ENCODE data around the gene C11orf87.
A peak's percentile ranks its signal among the peaks of the same experiment; 100 is the strongest.

Gene C11orf87

GRCh38 chr11:109416601-109417000 is 5.4 kb upstream of the C11orf87 start:
- H3K27ac ChIP-seq (ENCODE audit: low read length): no peak overlapping the region
- no peak overlapping the region for H3K9ac ChIP-seq (ENCODE audit: low read length)
- peaks cover 11% of the 10 kb centered on the region for H3K27me3 ChIP-seq (ENCODE audit: control insufficient read depth, insufficient read depth, low read length)
- no peaks in the 10 kb centered on the region for H3K9me3 ChIP-seq (ENCODE audit: control insufficient read depth, low read depth, low read length)
- no peaks in the 10 kb centered on the region for H3K4me1 ChIP-seq (ENCODE audit: control insufficient read depth, low read depth, low read length)
- no peak overlapping the region for H3K4me3 ChIP-seq (ENCODE audit: low read length)
- no peaks in the 10 kb centered on the region for H3K36me3 ChIP-seq (ENCODE audit: control insufficient read depth, low read depth, low read length)

- no peaks in the 10 kb centered on the region for H3K9me3 ChIP-seq (ENCODE audit: control insufficient read depth, low read depth, low read length)
- H3K4me3 ChIP-seq (ENCODE audit: low read length): peak overlapping the region; percentile 51
- peaks cover 48% of the 10 kb centered on the region for H3K27me3 ChIP-seq (ENCODE audit: control insufficient read depth, insufficient read depth, low read length)
- no peaks in the 10 kb centered on the region for H3K4me1 ChIP-seq (ENCODE audit: control insufficient read depth, low read depth, low read length)
- H3K27ac ChIP-seq (ENCODE audit: low read length): no peak overlapping the region
- no peak overlapping the region for H3K9ac ChIP-seq (ENCODE audit: low read length)
- no peaks in the 10 kb centered on the region for H3K36me3 ChIP-seq (ENCODE audit: control insufficient read depth, low read depth, low read length)
Measured at GRCh38 chr11:109422870-109423465, 978 bp downstream of the C11orf87 start.

DNA sequence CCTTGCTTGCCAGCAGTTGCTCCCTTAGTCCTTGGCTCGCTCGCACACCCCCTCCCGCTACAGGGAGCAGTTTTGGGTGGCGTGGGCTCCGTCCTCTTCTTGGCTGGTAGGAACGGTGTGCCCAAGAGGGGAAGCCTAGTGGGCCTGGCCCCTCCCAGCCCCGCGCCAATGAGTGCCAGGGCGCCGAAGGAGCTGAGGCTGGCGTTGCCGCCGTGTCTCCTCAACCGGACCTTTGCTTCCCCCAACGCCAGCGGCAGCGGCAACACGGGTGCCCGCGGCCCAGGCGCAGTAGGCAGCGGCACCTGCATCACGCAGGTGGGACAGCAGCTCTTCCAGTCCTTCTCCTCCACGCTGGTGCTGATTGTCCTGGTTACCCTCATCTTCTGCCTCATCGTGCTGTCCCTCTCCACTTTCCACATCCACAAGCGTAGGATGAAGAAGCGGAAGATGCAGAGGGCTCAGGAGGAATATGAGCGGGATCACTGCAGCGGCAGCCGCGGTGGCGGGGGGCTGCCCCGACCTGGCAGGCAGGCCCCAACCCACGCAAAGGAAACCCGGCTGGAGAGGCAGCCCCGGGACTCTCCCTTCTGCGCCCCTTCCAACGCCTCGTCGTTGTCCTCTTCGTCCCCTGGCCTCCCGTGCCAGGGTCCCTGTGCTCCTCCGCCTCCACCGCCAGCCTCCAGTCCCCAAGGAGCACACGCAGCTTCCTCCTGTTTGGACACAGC is 1.6 kb downstream of the C11orf87 start:
- H3K36me3 ChIP-seq (ENCODE audit: control insufficient read depth, low read depth, low read length): no peaks in the 10 kb centered on the region
- H3K4me1 ChIP-seq (ENCODE audit: control insufficient read depth, low read depth, low read length): no peaks in the 10 kb centered on the region
- peak overlapping the region; percentile 51 for H3K4me3 ChIP-seq (ENCODE audit: low read length)
- H3K9me3 ChIP-seq (ENCODE audit: control insufficient read depth, low read depth, low read length): no peaks in the 10 kb centered on the region
- H3K9ac ChIP-seq (ENCODE audit: low read length): no peak overlapping the region
- no peak overlapping the region for H3K27ac ChIP-seq (ENCODE audit: low read length)
- peaks cover 48% of the 10 kb centered on the region for H3K27me3 ChIP-seq (ENCODE audit: control insufficient read depth, insufficient read depth, low read length)

GRCh38 chr11:109424901-109425300 is 2.9 kb downstream of the C11orf87 start:
- Histone ChIP-seq H3K27me3 (ENCODE audit: control insufficient read depth, insufficient read depth, low read length) (peaks cover 48% of the 10 kb centered on the region), H3K4me1 (ENCODE audit: control insufficient read depth, low read depth, low read length) (no peaks in the 10 kb centered on the region), H3K36me3 (ENCODE audit: control insufficient read depth, low read depth, low read length) (no peaks in the 10 kb centered on the region), H3K9me3 (ENCODE audit: control insufficient read depth, low read depth, low read length) (no peaks in the 10 kb centered on the region), H3K9ac (ENCODE audit: low read length) (no peak overlapping the region), H3K27ac (ENCODE audit: low read length) (no peak overlapping the region), H3K4me3 (ENCODE audit: low read length) (no peak overlapping the region)

- no peak overlapping the region for H3K27ac ChIP-seq (ENCODE audit: low read length)
- no peaks in the 10 kb centered on the region for H3K4me1 ChIP-seq (ENCODE audit: control insufficient read depth, low read depth, low read length)
- H3K4me3 ChIP-seq (ENCODE audit: low read length): no peak overlapping the region
- no peaks in the 10 kb centered on the region for H3K36me3 ChIP-seq (ENCODE audit: control insufficient read depth, low read depth, low read length)
- no peaks in the 10 kb centered on the region for H3K9me3 ChIP-seq (ENCODE audit: control insufficient read depth, low read depth, low read length)
- H3K9ac ChIP-seq (ENCODE audit: low read length): no peak overlapping the region
- peaks cover 47% of the 10 kb centered on the region for H3K27me3 ChIP-seq (ENCODE audit: control insufficient read depth, insufficient read depth, low read length)
Measured at GRCh38 chr11:109425554-109425953, 3.6 kb downstream of the C11orf87 start.

DNA sequence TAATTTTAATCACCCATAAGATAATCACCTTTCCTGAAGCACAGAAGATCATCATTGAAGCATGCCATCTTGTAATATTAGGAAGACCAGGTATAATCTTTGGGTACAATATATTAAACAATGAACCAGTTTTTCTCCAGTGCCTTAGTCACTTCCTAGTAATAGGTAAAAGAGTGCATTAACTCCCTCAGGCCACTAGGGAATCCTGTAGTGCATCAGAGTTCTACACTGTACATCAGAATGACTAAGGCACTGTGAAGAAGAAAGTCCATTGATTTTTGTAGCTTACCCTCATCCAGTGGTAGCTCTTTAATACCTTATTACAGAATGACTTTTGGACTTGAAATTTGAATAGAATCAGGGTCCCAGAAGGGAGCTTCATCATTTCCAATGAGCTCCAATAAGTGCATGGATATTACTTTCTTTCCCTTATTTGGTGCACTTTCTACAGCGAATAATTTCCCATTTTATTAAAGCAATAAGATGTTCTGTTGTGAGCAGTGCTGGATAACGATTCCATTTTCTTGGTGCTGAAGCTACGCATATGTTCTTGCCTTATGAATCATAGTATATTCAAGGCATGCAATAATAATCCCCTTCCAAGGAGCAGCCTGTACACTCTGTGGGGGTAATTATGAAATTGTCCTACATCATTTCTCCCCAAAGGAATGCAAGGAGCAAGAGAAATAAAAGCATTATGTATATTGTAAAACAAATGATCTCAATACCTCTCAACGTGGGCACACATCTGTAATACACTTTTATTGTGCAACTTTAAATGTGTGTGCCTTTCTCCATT is 4.7 kb downstream of the C11orf87 start:
- Histone ChIP-seq H3K27me3 (ENCODE audit: control insufficient read depth, insufficient read depth, low read length) (peaks cover 36% of the 10 kb centered on the region), H3K27ac (ENCODE audit: low read length) (no peak overlapping the region), H3K9ac (ENCODE audit: low read length) (no peak overlapping the region), H3K4me3 (ENCODE audit: low read length) (no peak overlapping the region), H3K4me1 (ENCODE audit: control insufficient read depth, low read depth, low read length) (no peaks in the 10 kb centered on the region), H3K36me3 (ENCODE audit: control insufficient read depth, low read depth, low read length) (no peaks in the 10 kb centered on the region), H3K9me3 (ENCODE audit: control insufficient read depth, low read depth, low read length) (no peaks in the 10 kb centered on the region)

GRCh38 chr11:109432105-109432504 is 10.1 kb downstream of the C11orf87 start:
- H3K4me1 ChIP-seq (ENCODE audit: control insufficient read depth, low read depth, low read length): no peaks in the 10 kb centered on the region
- H3K4me3 ChIP-seq (ENCODE audit: low read length): no peak overlapping the region
- H3K27ac ChIP-seq (ENCODE audit: low read length): no peak overlapping the region
- H3K9me3 ChIP-seq (ENCODE audit: control insufficient read depth, low read depth, low read length): no peaks in the 10 kb centered on the region
- no peaks in the 10 kb centered on the region for H3K27me3 ChIP-seq (ENCODE audit: control insufficient read depth, insufficient read depth, low read length)
- H3K9ac ChIP-seq (ENCODE audit: low read length): no peak overlapping the region
- no peaks in the 10 kb centered on the region for H3K36me3 ChIP-seq (ENCODE audit: control insufficient read depth, low read depth, low read length)

GRCh38 chr11:109433753-109434256 is 11.8 kb downstream of the C11orf87 start:
- Histone ChIP-seq H3K27ac (ENCODE audit: low read length) (no peak overlapping the region), H3K9ac (ENCODE audit: low read length) (no peak overlapping the region), H3K4me1 (ENCODE audit: control insufficient read depth, low read depth, low read length) (peaks cover 4% of the 10 kb centered on the region), H3K9me3 (ENCODE audit: control insufficient read depth, low read depth, low read length) (no peaks in the 10 kb centered on the region), H3K36me3 (ENCODE audit: control insufficient read depth, low read depth, low read length) (no peaks in the 10 kb centered on the region), H3K27me3 (ENCODE audit: control insufficient read depth, insufficient read depth, low read length) (no peaks in the 10 kb centered on the region), H3K4me3 (ENCODE audit: low read length) (no peak overlapping the region)

DNA sequence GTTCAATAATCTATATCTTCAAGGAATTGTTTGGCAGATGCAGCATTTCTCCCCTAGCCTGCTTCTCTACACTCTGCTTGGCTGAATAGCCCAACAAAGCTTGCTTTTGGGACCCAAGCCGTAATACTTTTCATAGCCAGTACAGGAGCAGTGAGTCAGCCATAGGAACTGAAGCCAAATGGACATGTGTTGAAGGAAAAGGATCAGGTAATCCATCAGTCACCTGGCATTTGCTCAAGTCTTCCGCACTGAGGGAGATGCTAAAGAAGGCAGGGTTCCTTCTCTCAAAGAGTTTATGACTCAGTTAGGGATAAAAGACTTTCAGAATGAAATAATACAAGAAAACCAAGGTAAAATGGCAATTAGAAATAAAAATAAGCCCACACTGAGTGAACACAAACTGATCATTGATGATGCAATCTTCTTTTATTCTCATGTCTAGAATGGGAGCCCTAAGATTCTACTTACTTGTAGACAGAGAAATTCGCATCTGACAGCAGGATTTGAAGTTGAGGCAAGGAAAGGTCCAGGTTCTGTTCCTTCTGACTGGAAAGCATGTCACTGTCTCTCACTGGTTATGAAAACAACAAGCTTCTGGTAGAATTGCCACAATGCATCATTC is 13.2 kb downstream of the C11orf87 start:
- H3K9me3 ChIP-seq (ENCODE audit: control insufficient read depth, low read depth, low read length): no peaks in the 10 kb centered on the region
- no peaks in the 10 kb centered on the region for H3K36me3 ChIP-seq (ENCODE audit: control insufficient read depth, low read depth, low read length)
- H3K9ac ChIP-seq (ENCODE audit: low read length): no peak overlapping the region
- H3K4me1 ChIP-seq (ENCODE audit: control insufficient read depth, low read depth, low read length): peaks cover 4% of the 10 kb centered on the region
- no peaks in the 10 kb centered on the region for H3K27me3 ChIP-seq (ENCODE audit: control insufficient read depth, insufficient read depth, low read length)
- H3K4me3 ChIP-seq (ENCODE audit: low read length): no peak overlapping the region
- H3K27ac ChIP-seq (ENCODE audit: low read length): no peak overlapping the region

- H3K9ac ChIP-seq (ENCODE audit: low read length): no peak overlapping the region
- H3K36me3 ChIP-seq (ENCODE audit: control insufficient read depth, low read depth, low read length): no peaks in the 10 kb centered on the region
Measured at GRCh38 chr11:109439684-109440083, 17.7 kb downstream of the C11orf87 start.

DNA sequence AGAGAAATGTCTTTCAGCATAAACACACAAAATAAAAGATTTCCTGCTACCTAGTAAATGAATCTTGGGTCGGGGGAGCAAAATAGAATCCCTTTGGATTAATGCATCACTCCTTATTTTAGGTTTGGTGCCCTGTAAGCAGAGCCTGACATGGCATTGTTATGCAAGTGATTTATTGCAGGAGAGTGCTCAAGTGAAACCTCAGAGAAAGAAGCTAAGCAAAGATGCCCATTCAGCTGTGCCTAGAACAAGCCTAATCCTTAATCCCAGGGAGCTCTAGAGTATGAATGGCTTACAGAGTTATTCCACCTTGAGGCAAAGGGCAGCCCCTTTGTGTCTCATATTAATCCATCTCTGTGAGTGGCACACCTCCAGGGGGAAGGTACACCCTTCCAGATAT is 21.1 kb downstream of the C11orf87 start:
- Histone ChIP-seq H3K27me3 (ENCODE audit: control insufficient read depth, insufficient read depth, low read length) (no peaks in the 10 kb centered on the region), H3K9me3 (ENCODE audit: control insufficient read depth, low read depth, low read length) (no peaks in the 10 kb centered on the region), H3K27ac (ENCODE audit: low read length) (no peak overlapping the region), H3K9ac (ENCODE audit: low read length) (no peak overlapping the region), H3K4me3 (ENCODE audit: low read length) (no peak overlapping the region), H3K36me3 (ENCODE audit: control insufficient read depth, low read depth, low read length) (no peaks in the 10 kb centered on the region), H3K4me1 (ENCODE audit: control insufficient read depth, low read depth, low read length) (no peaks in the 10 kb centered on the region)

More at GRCh38 chr11:109439684-109440083, 17.7 kb downstream of the C11orf87 start:
- Histone ChIP-seq H3K9me3 (ENCODE audit: control insufficient read depth, low read depth, low read length) (no peaks in the 10 kb centered on the region), H3K27me3 (ENCODE audit: control insufficient read depth, insufficient read depth, low read length) (no peaks in the 10 kb centered on the region), H3K4me1 (ENCODE audit: control insufficient read depth, low read depth, low read length) (peaks cover 4% of the 10 kb centered on the region), H3K27ac (ENCODE audit: low read length) (no peak overlapping the region), H3K4me3 (ENCODE audit: low read length) (no peak overlapping the region)
